Amniotic epithelial cell (primary cell): Measurements from ENCODE around the gene POLD1.
"Not testable (repeated sequence)": the region's sequence is repeated elsewhere in the genome, so short reads cannot be mapped to it uniquely, and the experiment has no call there.

Experiments used
- DNase-seq: peaks from one replicate; pipeline ENCODE4 v3.0.0-alpha.2; 2010; ENCODE audit warnings: low read depth

POLD1 gene

GRCh38 chr19:50390952-50391351 is 6.8 kb downstream of the POLD1 start:
- not testable (repeated sequence) for DNase-seq

GRCh38 chr19:50392759-50393158 is 8.6 kb downstream of the POLD1 start:
- no peak for DNase-seq

- no peak for DNase-seq
These were observed 9.4 kb downstream of the POLD1 start for GRCh38 chr19:50393589-50393988.

GRCh38 chr19:50394017-50394416 is 9.9 kb downstream of the POLD1 start:
- DNase-seq = no peak

- DNase-seq = no peak
These were observed 14.7 kb downstream of the POLD1 start for GRCh38 chr19:50398675-50399367.

GRCh38 chr19:50399368-50399745 is 15.2 kb downstream of the POLD1 start:
- no peak for DNase-seq

- DNase-seq = no peak
These were observed 17.7 kb downstream of the POLD1 start for GRCh38 chr19:50401605-50402450.

- DNase-seq = no peak
These were observed 18.6 kb downstream of the POLD1 start for GRCh38 chr19:50402544-50403301.

- DNase-seq = no peak
These were observed 22.1 kb downstream of the POLD1 start for GRCh38 chr19:50406156-50406820.

GRCh38 chr19:50406829-50407228 is 22.7 kb downstream of the POLD1 start:
- DNase-seq = no peak

GRCh38 chr19:50409347-50409746 is 25.2 kb downstream of the POLD1 start:
- DNase-seq = no peak

- no peak for DNase-seq
These were observed 26.0 kb downstream of the POLD1 start for GRCh38 chr19:50410109-50410508.

GRCh38 chr19:50412419-50412818 is 28.3 kb downstream of the POLD1 start:
- no peak for DNase-seq

GRCh38 chr19:50413096-50413495 is 28.9 kb downstream of the POLD1 start:
- DNase-seq = no peak

- no peak for DNase-seq
These were observed 29.4 kb downstream of the POLD1 start for GRCh38 chr19:50413531-50413930.

- peak; percentile 59 for DNase-seq
These were observed 30.9 kb downstream of the POLD1 start for GRCh38 chr19:50414864-50415660.

- no peak for DNase-seq
These were observed 31.5 kb downstream of the POLD1 start for GRCh38 chr19:50415661-50416033.

- no peak for DNase-seq
These were observed 32.2 kb downstream of the POLD1 start for GRCh38 chr19:50416034-50416977.

- DNase-seq = no peak
These were observed 33.2 kb downstream of the POLD1 start for GRCh38 chr19:50417111-50418081.
